22Rv1 (cell line): Measurements from ENCODE around the gene GIGYF1.

Experiments
- H3K27ac ChIP-seq: fragments of 450-650 bp; 2 replicates; pipeline ENCODE4 v1.5.1; 2017
- CTCF ChIP-seq: fragments of 450-650 bp; IDR thresholded peaks from 2 replicates; pipeline ENCODE4 v1.5.1; 2017; ENCODE audit warnings: mild to moderate bottlenecking
- ZFX ChIP-seq: fragments of 450-650 bp; IDR thresholded peaks from 2 replicates; pipeline ENCODE4 v1.6.1; 2017; ENCODE audit warnings: antibody characterized with exemption, borderline replicate concordance

GIGYF1 gene

DNA sequence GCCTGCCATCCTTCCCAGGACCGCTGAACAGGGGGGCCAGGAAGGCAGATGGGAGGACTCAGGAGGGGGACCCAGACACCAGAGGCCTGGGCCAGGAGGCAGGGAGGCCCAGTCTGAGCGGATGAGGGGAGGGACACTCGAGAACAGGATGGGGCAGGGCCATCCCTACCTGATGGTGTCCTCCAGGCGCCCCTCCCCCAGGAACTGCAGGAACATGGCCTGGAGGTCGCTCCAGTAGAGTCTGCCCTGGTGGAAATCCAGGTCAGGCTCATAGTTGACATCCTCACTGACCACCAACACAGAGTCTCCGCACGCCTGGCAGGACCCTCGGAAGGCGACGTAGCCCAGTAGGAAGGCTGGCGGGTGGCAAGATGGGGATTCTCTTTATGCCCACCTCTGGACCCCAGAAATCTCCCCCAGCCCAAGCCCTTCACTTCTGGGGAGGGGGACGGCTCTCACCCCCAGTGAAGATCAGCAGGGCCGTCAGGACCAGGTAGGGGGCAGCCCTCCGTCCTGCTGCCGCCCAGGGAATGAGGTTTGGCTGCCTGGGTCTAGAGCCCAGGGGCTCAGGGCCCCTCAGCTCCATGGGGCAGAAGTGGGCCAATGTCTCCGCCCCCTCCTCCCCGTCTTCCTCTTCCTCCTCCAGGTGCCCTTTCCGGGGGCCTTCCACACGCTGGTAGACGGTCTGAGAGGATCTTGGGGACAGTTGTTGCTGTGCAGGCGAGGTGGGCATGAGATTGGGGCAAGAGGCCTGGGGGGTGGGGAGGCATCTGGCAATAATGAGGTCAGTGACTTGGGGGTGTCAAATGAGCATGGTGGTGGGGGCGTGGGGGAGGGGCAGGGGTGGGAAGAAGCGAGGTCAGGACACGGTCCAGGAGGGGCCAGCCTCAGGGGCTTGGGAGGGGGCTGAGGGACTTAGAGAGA is 53.3 kb downstream of the GIGYF1 start:
- TF ChIP-seq CTCF, result no peak
- TF ChIP-seq ZFX, result no peak
- no peak overlapping the region for H3K27ac ChIP-seq

DNA sequence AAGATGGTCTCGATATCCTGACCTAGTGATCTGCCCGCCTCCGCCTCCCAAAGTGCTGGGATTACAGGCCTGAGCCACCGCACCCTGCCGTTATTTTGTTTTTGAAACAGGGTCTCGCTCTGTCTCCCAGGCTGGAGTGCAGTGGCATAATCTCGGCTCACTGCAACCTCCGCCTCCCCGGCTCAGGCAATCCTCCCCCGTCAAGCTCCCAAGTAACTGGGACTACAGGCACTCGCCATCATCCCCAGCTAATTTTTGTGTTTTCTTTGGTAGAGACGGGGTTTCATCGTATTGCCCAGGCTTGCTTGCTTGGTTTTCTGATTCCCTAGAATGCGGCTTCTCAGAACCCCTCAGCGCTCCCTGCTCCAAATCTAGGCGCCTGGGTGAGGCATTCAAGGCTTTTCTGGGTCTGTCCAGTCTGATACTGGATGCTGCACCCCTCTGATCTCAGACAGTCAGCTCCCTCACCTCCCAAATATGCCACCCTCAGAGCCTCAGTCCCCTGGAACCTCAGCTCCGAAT is 54.0 kb downstream of the GIGYF1 start:
- no peak for TF ChIP-seq CTCF
- no peak for TF ChIP-seq ZFX
- no peak overlapping the region for H3K27ac ChIP-seq

DNA sequence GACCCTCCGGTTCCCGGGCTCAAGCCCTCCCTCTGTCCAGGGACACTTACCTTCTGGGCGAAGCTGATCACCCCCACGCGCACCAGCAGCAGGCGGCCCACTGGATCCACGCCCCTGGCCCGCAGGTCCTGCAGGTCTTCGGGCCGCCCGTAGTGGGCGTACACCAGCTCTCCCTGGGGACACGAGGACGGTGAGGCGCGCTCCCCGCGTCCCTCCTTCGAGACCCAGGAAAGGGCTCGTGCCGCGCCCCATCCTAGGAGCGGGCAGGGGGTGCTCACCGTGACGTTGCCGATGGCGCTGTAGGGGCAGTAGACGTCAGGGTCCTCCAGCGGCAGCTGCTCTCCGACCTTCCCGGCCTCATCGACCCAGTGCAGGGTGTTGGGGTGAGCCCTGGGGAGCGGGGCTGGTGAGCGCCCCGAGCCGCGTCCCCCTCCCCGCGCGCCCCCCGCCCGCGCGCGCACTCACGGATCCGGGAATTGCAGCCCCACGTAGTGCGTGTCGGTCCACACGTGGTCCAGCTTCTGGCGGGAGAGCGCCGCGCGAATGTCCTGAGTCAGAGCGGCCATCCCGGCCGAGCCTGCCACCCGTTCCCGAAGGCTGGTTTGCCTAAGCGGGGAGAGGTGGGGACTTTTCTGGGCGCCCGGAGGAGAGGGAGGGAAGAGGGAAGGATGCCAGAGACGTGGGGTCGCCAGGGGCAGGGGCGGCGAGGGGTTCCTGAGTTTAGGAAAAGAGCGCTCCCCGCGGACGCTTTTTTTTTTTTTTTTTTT is 60.9 kb downstream of the GIGYF1 start:
- peak; percentile 59 for TF ChIP-seq CTCF
- TF ChIP-seq ZFX, result no peak

GRCh38 chr7:100630066-100630465 is 64.0 kb downstream of the GIGYF1 start:
- no peak for TF ChIP-seq CTCF
- no peak for TF ChIP-seq ZFX
- H3K27ac ChIP-seq, result peak overlapping the region; percentile 44; the same call in 1 of the 2 replicates

More for the DNA sequence above, 60.9 kb downstream of the GIGYF1 start:
- peak overlapping the region; percentile 83 for H3K27ac ChIP-seq
